ENCODE measurements around the gene PRXL2A.

The PRXL2A gene

GRCh38 chr10:80448209-80448942 is 40.0 kb downstream of the PRXL2A start:
- in situ Hi-C loops (cut with HindIII; ENCODE audit: low sequenced_read_pairs), result no loop called here
- no peak for DNase-seq (ENCODE audit: low read depth, low spot score)
- no peak for TF ChIP-seq CTCF (IDR thresholded peaks at IDR 0.05; ENCODE audit: low read depth, low read length)

GRCh38 chr10:80449520-80449919 is 41.2 kb downstream of the PRXL2A start:
- DNase-seq (ENCODE audit: low read depth, low spot score), result no peak
- no peak for TF ChIP-seq CTCF (IDR thresholded peaks at IDR 0.05; ENCODE audit: low read depth, low read length)
- in situ Hi-C loops (cut with HindIII; ENCODE audit: low sequenced_read_pairs), result no loop called here
- H3K4me3 ChIP-seq (ENCODE audit: low read depth, low read length), result no peak overlapping the region

More at GRCh38 chr10:80448209-80448942, 40.0 kb downstream of the PRXL2A start:
- no peak overlapping the region for H3K4me3 ChIP-seq (ENCODE audit: low read depth, low read length)

GRCh38 chr10:80451132-80451531 is 42.8 kb downstream of the PRXL2A start:
- TF ChIP-seq CTCF (IDR thresholded peaks at IDR 0.05; ENCODE audit: low read depth, low read length), result no peak
- no peak overlapping the region for H3K4me3 ChIP-seq (ENCODE audit: low read depth, low read length)
- no peak for DNase-seq (ENCODE audit: low read depth, low spot score)
- in situ Hi-C loops (cut with HindIII; ENCODE audit: low sequenced_read_pairs), result no loop called here

GRCh38 chr10:80452069-80452468 is 43.7 kb downstream of the PRXL2A start:
- H3K4me3 ChIP-seq (ENCODE audit: low read depth, low read length), result no peak overlapping the region
- DNase-seq (ENCODE audit: low read depth, low spot score), result no peak
- in situ Hi-C loops (cut with HindIII; ENCODE audit: low sequenced_read_pairs), result no loop called here
- no peak for TF ChIP-seq CTCF (IDR thresholded peaks at IDR 0.05; ENCODE audit: low read depth, low read length)

GRCh38 chr10:80452640-80453039 is 44.3 kb downstream of the PRXL2A start:
- DNase-seq (ENCODE audit: low read depth, low spot score), result no peak
- in situ Hi-C loops (cut with HindIII; ENCODE audit: low sequenced_read_pairs), result no loop called here
- H3K4me3 ChIP-seq (ENCODE audit: low read depth, low read length), result no peak overlapping the region

GRCh38 chr10:80453056-80453841 is 44.9 kb downstream of the PRXL2A start:
- in situ Hi-C loops (cut with HindIII; ENCODE audit: low sequenced_read_pairs), result no loop called here
- H3K4me3 ChIP-seq (ENCODE audit: low read depth, low read length), result peak overlapping the region; percentile 36
- no peak for DNase-seq (ENCODE audit: low read depth, low spot score)
- no peak for TF ChIP-seq CTCF (IDR thresholded peaks at IDR 0.05; ENCODE audit: low read depth, low read length)

More at GRCh38 chr10:80452640-80453039, 44.3 kb downstream of the PRXL2A start:
- TF ChIP-seq CTCF (IDR thresholded peaks at IDR 0.05; ENCODE audit: low read depth, low read length), result no peak
